NCI-H526 treated with DMSO at 0.1 percent for 48 hours (cell line): Measurements from ENCODE around the gene SETD1A.

ENCODE experiments used
- DNase-seq: peaks from one replicate; lab custom pipeline; 2025; lab: John Stamatoyannopoulos, UW

The SETD1A gene

DNA sequence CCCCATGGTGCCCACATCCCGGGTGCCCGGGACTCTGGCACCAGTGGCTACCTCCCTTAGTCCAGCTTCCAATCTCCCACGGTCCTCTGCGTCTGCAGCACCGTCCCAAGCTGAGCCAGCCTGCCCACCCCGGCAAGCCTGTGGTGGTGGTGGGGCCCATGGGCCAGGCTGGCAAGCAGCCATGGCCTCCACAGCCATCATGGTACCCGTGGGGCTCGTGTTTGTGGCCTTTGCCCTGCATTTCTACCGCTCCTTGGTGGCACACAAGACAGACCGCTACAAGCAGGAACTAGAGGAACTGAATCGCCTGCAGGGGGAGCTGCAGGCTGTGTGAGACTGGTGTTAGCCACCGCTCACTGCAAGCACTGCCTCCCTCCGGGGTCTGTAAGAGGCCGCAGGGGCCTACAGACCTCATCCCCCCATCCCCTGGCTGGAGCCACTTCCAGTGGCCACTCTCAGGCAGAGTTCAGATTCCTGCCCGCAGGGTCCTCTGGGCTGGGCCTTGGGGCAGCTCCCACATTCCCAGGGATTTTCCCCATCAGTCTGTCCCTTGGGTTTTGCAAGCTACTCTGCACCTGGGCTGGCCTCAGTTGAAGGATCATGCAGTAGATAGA lies 3.9 kb upstream of the SETD1A start:
- DNase-seq = peak; percentile 52

- no peak for DNase-seq
Observed at GRCh38 chr16:30954993-30955392, 2.6 kb upstream of the SETD1A start.

GRCh38 chr16:30956601-30957455 lies 726 bp upstream of the SETD1A start:
- peak; percentile 70 for DNase-seq

- DNase-seq = no peak
Observed at GRCh38 chr16:30958175-30959079, 873 bp downstream of the SETD1A start.

DNA sequence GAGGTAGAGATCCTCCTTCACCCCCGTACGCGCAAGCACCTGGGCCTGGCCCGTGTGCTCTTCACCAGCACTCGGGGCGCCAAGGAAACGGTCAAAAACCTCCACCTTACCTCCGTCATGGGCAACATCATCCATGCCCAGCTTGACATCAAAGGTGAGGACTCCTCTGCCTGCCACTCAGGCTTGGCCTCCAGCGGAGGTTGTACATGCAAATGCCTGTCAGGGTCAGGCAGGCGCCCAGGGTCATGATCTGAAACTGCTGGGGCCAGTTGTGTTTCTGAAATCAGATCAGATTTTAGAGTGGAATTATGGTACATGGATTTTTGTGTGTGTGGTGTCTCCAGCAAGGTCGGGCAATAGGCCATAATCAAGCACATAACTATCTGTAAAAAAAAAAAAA lies 3.8 kb downstream of the SETD1A start:
- DNase-seq = no peak

DNA sequence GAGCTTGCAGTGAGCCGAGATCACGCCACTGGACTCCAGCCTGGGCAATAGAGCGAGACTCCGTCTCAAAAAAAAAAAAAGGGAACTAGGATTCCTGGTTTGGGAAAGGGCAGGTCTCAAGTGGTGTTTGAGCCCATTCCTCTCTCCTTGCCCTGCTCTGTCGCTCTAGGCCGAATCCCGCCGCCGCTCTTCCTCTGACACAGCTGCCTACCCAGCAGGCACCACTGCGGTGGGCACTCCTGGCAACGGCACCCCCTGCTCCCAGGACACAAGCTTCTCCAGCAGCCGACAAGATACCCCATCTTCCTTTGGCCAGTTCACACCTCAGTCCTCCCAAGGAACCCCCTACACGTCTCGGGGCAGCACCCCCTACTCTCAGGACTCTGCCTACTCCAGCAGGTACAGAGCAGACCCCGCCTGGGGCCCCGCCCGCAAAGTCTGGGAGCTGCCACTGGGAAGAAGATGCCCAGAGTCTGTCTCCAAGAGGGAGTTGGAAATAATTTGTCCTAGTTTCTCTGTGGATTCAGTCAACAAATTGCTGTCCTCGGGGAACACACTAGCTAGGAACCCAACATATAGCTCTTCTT lies 6.5 kb downstream of the SETD1A start:
- DNase-seq = no peak

DNA sequence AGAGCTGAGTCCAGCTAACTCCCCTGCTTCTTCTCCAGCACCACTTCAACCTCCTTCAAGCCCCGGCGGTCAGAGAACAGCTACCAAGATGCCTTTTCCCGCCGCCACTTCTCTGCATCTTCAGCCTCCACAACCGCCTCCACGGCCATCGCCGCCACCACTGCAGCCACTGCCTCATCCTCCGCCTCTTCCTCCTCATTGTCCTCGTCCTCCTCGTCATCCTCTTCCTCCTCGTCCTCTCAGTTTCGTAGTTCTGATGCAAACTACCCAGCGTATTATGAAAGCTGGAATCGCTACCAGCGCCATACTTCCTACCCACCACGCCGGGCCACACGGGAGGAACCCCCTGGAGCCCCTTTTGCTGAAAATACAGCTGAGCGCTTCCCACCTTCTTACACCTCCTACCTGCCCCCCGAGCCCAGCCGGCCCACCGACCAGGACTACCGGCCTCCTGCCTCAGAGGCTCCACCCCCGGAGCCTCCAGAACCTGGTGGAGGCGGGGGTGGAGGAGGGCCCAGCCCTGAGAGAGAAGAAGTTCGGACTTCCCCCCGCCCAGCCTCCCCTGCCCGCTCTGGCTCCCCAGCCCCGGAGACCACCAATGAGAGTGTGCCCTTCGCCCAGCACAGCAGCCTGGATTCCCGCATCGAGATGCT lies 7.1 kb downstream of the SETD1A start:
- DNase-seq = no peak

DNA sequence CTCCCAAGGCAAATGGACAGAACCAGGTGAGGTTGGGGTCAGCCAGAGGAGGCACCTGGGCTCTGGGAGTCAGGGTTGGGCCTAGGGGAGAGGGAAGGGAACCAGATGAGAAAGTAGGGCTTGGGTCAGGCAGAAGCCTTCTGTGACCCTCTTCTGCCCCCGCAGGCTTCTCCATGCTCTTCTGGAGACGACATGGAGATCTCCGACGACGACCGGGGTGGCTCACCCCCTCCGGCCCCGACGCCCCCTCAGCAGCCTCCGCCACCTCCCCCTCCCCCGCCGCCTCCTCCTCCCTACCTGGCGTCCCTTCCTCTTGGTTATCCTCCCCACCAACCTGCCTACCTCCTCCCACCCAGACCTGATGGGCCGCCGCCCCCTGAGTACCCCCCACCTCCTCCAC lies 7.9 kb downstream of the SETD1A start:
- no peak for DNase-seq

- DNase-seq = no peak
Observed at GRCh38 chr16:30966033-30966619, 8.6 kb downstream of the SETD1A start.

GRCh38 chr16:30967795-30968194 lies 10.2 kb downstream of the SETD1A start:
- no peak for DNase-seq

DNA sequence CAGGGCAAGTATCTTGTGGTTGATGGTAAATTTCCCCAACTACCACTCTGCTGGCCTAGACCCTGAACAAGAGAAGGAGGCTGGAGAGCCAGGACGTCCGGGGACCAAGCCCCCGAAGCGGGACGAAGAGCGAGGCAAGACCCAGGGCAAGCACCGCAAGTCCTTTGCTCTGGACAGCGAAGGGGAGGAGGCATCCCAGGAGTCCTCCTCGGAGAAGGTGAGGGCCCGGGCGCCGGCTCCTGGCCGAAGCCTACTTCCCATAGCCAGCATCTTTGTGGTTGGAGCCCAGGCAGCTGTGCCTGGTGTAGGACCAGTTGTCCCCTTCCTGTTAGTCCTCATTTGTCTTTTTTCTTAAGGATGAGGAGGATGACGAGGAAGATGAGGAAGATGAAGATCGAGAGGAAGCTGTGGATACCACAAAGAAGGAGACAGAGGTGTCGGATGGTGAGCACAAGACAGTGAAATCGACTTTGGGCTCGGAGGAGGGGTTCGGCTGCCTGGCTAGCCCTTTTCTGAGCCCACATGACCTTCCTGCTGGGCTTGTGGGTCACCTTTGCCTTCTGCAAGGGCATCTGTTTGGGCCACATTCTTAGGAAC lies 11.8 kb downstream of the SETD1A start:
- DNase-seq = no peak

DNA sequence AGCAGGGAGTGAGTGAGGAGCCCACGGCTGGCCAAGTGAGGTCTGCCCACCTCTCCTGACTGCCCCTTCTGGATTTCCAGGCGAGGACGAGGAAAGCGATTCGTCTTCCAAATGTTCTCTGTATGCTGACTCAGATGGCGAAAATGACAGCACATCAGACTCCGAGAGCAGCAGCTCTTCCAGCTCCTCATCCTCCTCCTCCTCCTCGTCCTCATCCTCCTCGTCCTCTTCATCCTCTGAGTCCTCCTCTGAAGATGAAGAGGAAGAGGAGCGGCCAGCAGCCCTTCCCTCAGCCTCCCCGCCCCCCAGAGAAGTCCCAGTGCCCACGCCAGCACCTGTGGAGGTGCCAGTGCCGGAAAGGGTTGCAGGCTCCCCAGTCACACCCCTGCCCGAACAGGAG lies 13.7 kb downstream of the SETD1A start:
- DNase-seq = no peak

GRCh38 chr16:30972872-30973271 lies 15.3 kb downstream of the SETD1A start:
- DNase-seq = no peak

- no peak for DNase-seq
Observed at GRCh38 chr16:30974348-30974747, 16.8 kb downstream of the SETD1A start.

DNA sequence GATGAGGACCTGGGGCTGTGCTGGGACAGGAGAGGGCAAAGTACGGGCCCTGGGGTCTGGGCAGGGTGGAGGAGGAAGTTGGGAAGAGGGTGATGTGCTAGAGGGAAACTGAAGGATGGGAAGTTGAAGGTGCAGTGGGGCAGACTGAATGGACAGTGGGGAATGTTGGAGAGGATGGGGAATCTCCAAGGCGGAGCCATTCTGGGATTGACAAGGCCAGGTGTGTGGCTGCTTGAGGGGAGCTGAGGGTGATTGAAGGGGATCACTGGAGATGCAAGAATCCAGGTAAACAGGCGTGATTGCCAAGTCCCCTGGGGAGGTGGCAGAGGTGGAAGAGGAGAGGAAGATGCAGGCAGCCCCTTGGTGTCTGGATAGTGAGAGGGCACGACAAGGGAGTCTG lies 18.9 kb downstream of the SETD1A start:
- no peak for DNase-seq

GRCh38 chr16:30977502-30977901 lies 19.9 kb downstream of the SETD1A start:
- DNase-seq = no peak

DNA sequence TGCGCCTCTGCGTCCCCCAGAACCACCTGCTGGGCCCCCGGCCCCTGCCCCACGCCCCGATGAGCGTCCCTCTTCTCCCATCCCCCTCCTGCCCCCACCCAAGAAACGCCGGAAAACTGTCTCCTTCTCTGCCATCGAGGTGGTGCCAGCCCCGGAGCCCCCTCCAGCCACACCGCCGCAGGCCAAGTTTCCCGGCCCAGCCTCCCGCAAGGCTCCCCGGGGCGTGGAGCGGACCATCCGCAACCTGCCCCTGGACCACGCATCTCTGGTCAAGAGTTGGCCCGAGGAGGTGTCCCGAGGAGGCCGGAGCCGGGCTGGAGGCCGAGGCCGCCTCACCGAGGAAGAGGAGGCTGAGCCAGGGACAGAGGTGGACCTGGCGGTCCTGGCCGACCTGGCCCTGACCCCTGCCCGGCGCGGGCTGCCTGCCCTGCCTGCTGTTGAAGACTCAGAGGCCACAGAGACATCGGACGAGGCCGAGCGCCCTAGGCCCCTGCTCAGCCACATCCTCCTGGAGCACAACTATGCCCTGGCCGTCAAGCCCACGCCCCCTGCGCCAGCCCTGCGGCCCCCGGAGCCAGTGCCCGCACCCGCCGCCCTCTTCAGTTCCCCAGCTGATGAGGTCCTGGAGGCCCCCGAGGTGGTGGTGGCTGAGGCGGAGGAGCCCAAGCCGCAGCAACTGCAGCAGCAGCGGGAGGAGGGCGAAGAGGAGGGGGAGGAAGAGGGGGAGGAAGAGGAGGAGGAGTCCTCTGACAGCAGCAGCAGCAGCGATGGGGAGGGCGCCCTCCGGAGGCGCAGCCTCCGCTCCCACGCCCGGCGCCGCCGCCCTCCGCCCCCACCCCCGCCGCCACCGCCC lies 21.8 kb downstream of the SETD1A start:
- DNase-seq = no peak

GRCh38 chr16:30980023-30980371 lies 22.4 kb downstream of the SETD1A start:
- DNase-seq = no peak

- DNase-seq = no peak
Observed at GRCh38 chr16:30980434-30980833, 22.9 kb downstream of the SETD1A start.

- DNase-seq = no peak
Observed at GRCh38 chr16:30980959-30981358, 23.4 kb downstream of the SETD1A start.
